Mucosa of rectum (tissue), 2 donors: Measurements from ENCODE around the gene GLTP.

Experiments used
- H3K27ac ChIP-seq, 2 donors: one replicate each; pipeline ENCODE4 v1.7.0; 2013; ENCODE audit warnings: inconsistent platforms in 2 of 2, low read depth in 2 of 2, low read length in 2 of 2
- H3K27me3 ChIP-seq, 2 donors: one replicate each; pipeline ENCODE4 v1.7.0; 2013; ENCODE audit warnings: low read length in 2 of 2; ENCODE audit not compliant: control insufficient read depth in 2 of 2, insufficient read depth in 2 of 2
- H3K36me3 ChIP-seq, 2 donors: one replicate each; pipeline ENCODE4 v1.7.0; 2013; ENCODE audit warnings: low read length in 2 of 2; ENCODE audit not compliant: control insufficient read depth in 2 of 2, insufficient read depth in 2 of 2
- H3K4me1 ChIP-seq, 2 donors: one replicate each; pipeline ENCODE4 v1.7.0; 2013; ENCODE audit warnings: low read length in 2 of 2, mild to moderate bottlenecking in 1 of 2; ENCODE audit not compliant: control insufficient read depth in 2 of 2, insufficient read depth in 2 of 2
- H3K4me3 ChIP-seq, 2 donors: one replicate each; pipeline ENCODE4 v1.7.0; 2013; ENCODE audit warnings: low read length in 2 of 2
- H3K9ac ChIP-seq, 2 donors: one replicate each; pipeline ENCODE4 v1.7.0; 2013; ENCODE audit warnings: low read length in 2 of 2, low read depth in 1 of 2, mild to moderate bottlenecking in 1 of 2
- H3K9me3 ChIP-seq, 2 donors: one replicate each; pipeline ENCODE4 v1.7.0; 2013; ENCODE audit warnings: low read length in 2 of 2; ENCODE audit not compliant: control insufficient read depth in 2 of 2
- donor health status: healthy.
- donor health status: Normal muscosa, but diverticular disease.

GLTP gene

GRCh38 chr12:109921982-109922381 lies 41.6 kb upstream of the GLTP start:
- no peak overlapping the region for H3K27ac ChIP-seq

DNA sequence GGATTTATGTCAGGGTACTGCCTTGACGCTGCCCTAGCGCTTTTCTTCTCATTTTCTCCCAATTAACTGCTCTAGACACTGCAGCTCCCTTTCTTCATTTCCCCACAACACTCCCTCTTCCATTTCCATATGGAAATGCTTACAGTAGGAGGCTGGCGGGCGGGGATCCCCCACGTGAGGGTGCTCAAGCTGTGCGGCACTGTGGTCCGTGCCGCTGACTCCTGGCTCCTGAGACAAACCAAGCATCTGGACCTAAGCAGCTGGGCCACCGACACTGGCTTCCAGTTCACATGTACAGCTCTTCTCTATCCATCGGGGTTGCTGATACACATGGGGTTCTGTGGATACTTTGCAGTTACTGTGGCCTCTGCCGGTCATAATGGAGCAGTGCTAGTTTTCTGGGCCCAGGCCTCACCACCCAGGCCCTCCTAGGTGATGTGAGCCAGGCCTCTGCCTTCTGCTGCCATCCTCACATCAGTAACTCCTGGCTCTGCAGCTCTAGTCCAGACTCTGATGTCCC lies 40.0 kb upstream of the GLTP start:
- H3K27ac ChIP-seq = no peak overlapping the region
- no peak overlapping the region for H3K9ac ChIP-seq
- no peaks in the 10 kb centered on the region for H3K27me3 ChIP-seq
- no peak overlapping the region for H3K4me3 ChIP-seq
- H3K9me3 ChIP-seq = no peaks in the 10 kb centered on the region
- H3K36me3 ChIP-seq = peaks cover 32 to 45% of the 10 kb centered on the region in 2 donors
- H3K4me1 ChIP-seq = no peaks in the 10 kb centered on the region

More at GRCh38 chr12:109921982-109922381, 41.6 kb upstream of the GLTP start:
- Histone ChIP-seq H3K36me3 (peaks cover 18 to 33% of the 10 kb centered on the region in 2 donors), H3K9ac (no peak overlapping the region), H3K27me3 (no peaks in the 10 kb centered on the region), H3K9me3 (no peaks in the 10 kb centered on the region), H3K4me3 (no peak overlapping the region), H3K4me1 (no peaks in the 10 kb centered on the region)

- Histone ChIP-seq H3K36me3 (peaks cover 40 to 54% of the 10 kb centered on the region in 2 donors), H3K4me3 (no peak overlapping the region), H3K9me3 (no peaks in the 10 kb centered on the region), H3K27me3 (no peaks in the 10 kb centered on the region), H3K4me1 (no peaks in the 10 kb centered on the region), H3K27ac (no peak overlapping the region), H3K9ac (no peak overlapping the region)
Observed at GRCh38 chr12:109919456-109919855, 39.1 kb upstream of the GLTP start.

GRCh38 chr12:109916045-109916444 lies 35.7 kb upstream of the GLTP start:
- H3K36me3 ChIP-seq = peaks cover 49 to 76% of the 10 kb centered on the region in 2 donors
- H3K9ac ChIP-seq = no peak overlapping the region
- H3K9me3 ChIP-seq = no peaks in the 10 kb centered on the region
- H3K4me3 ChIP-seq = no peak overlapping the region
- H3K4me1 ChIP-seq = no peaks in the 10 kb centered on the region
- no peaks in the 10 kb centered on the region for H3K27me3 ChIP-seq
- H3K27ac ChIP-seq = no peak overlapping the region

- no peak overlapping the region for H3K9ac ChIP-seq
- peaks cover 51 to 75% of the 10 kb centered on the region in 2 donors for H3K36me3 ChIP-seq
- H3K4me3 ChIP-seq = no peak overlapping the region
- H3K4me1 ChIP-seq = no peaks in the 10 kb centered on the region
- no peaks in the 10 kb centered on the region for H3K27me3 ChIP-seq
- H3K9me3 ChIP-seq = no peaks in the 10 kb centered on the region
- H3K27ac ChIP-seq = no peak overlapping the region
Observed at GRCh38 chr12:109915171-109916040, 35.1 kb upstream of the GLTP start.

- Histone ChIP-seq H3K27ac (no peak overlapping the region), H3K9ac (no peak overlapping the region), H3K4me1 (no peaks in the 10 kb centered on the region), H3K27me3 (no peaks in the 10 kb centered on the region), H3K36me3 (peaks cover 48 to 72% of the 10 kb centered on the region in 2 donors), H3K9me3 (no peaks in the 10 kb centered on the region), H3K4me3 (no peak overlapping the region)
Observed at GRCh38 chr12:109914461-109914860, 34.1 kb upstream of the GLTP start.

DNA sequence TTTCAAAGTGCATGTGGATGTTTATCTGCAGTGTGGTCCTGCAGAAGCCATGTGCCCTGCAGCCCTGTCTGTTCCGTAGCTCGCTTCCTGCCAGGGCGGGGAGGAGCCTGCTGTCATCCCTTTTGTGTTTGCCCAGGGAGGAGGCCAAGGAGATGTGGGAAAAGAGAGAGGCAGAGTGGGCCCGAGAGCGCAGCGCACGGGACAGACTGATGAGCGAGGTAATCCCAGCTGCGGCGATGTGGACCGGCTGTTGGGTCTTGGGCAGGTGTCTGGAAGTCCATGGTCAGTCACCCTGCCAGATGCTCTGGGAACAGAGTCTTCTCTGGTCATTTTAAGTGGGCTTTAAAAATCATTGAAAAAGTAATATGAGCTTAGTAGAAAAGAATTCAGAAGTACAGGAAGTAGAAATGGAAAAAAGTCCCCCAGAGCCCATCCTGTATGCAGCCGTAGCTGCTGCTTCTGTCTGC lies 32.5 kb upstream of the GLTP start:
- H3K36me3 ChIP-seq = peaks cover 59 to 83% of the 10 kb centered on the region in 2 donors
- no peak overlapping the region for H3K27ac ChIP-seq
- no peak overlapping the region for H3K9ac ChIP-seq
- H3K4me1 ChIP-seq = no peaks in the 10 kb centered on the region
- H3K27me3 ChIP-seq = no peaks in the 10 kb centered on the region
- no peak overlapping the region for H3K4me3 ChIP-seq
- H3K9me3 ChIP-seq = no peaks in the 10 kb centered on the region

- no peaks in the 10 kb centered on the region for H3K27me3 ChIP-seq
- no peak overlapping the region for H3K27ac ChIP-seq
- H3K9me3 ChIP-seq = no peaks in the 10 kb centered on the region
- H3K36me3 ChIP-seq = peaks cover 56 to 83% of the 10 kb centered on the region in 2 donors
- no peak overlapping the region for H3K4me3 ChIP-seq
- H3K9ac ChIP-seq = no peak overlapping the region
- no peaks in the 10 kb centered on the region for H3K4me1 ChIP-seq
Observed at GRCh38 chr12:109910969-109911348, 30.6 kb upstream of the GLTP start.

GRCh38 chr12:109910254-109910968 lies 30.1 kb upstream of the GLTP start:
- Histone ChIP-seq H3K9ac (no peak overlapping the region), H3K27me3 (no peaks in the 10 kb centered on the region), H3K36me3 (peaks cover 55 to 84% of the 10 kb centered on the region in 2 donors)

GRCh38 chr12:109905301-109905700 lies 25.0 kb upstream of the GLTP start:
- Histone ChIP-seq H3K4me1 (peaks cover 0 to 6% of the 10 kb centered on the region in 2 donors), H3K9me3 (no peaks in the 10 kb centered on the region), H3K36me3 (peaks cover 60 to 65% of the 10 kb centered on the region in 2 donors), H3K4me3 (no peak overlapping the region), H3K27me3 (no peaks in the 10 kb centered on the region), H3K27ac (no peak overlapping the region), H3K9ac (no peak overlapping the region)

More at GRCh38 chr12:109910254-109910968, 30.1 kb upstream of the GLTP start:
- no peaks in the 10 kb centered on the region for H3K4me1 ChIP-seq
- no peak overlapping the region for H3K4me3 ChIP-seq
- no peaks in the 10 kb centered on the region for H3K9me3 ChIP-seq
- H3K27ac ChIP-seq = no peak overlapping the region
